K562 (cell line): ENCODE data around the gene IGF2. TPM values are rescaled to one million over a fixed set of nuclear protein-coding genes. Genes with fewer than 3 reads are reported as not detected.

Experiments used
- ATAC-seq: fragments of 200-7000 bp; cut with Tn5 transposase; 3 replicates; pipeline ENCODE4 v1.9.1; 2020; ENCODE audit warnings: moderate library complexity
- BruUV-seq: library from RNA; stranded (reverse); fragments of 400-500 nt; replicated peaks from 2 replicates; lab custom pipeline; 2021; lab: Mats Ljungman, UMichigan
- CTCF ChIA-PET: fragments of 300-600 bp; formaldehyde crosslinking; extraction: SDS; loops from one replicate; lab custom pipeline; 2021; ENCODE audit warnings: low intra/inter-chr PET ratio; lab: Yijun Ruan, JAX
- POLR2A ChIA-PET: fragments of 300-600, 350-650 bp; sonication (Branson Sonifier 250); formaldehyde crosslinking; extraction: SDS; loops from one replicate; lab custom pipeline; 2021; ENCODE audit warnings: antibody characterized with exemption, inconsistent platforms; lab: Yijun Ruan, JAX
- DNase-seq, 4 experiments: peaks; one replicate each; pipeline versions ENCODE4 v3.0.0 to v3.0.0-alpha.2; 2011 to 2018; ENCODE audit warnings: low spot score in 3 of 4, mixed read lengths in 3 of 4; ENCODE audit errors: extremely low read depth in 1 of 4
- FAIRE-seq: peaks from 2 replicates; lab custom pipeline; 2011; peaks lifted over from hg19 to GRCh38; lab: Jason Lieb, UNC
- H2AFZ ChIP-seq: 2 replicates; pipeline ENCODE4 v1.6.0; 2011; ENCODE audit warnings: low read depth, low read length, control low read depth, inconsistent platforms
- H3K27ac ChIP-seq: fragments of 200-600 bp; 3 replicates; pipeline ENCODE4 v1.8.0; 2011; ENCODE audit warnings: low read depth, mild to moderate bottlenecking, control low read depth, inconsistent platforms, low read length, moderate library complexity, mixed read lengths; ENCODE audit errors: extremely low read depth
- H3K27me3 ChIP-seq, 2 experiments: fragments of 300-600 bp in 1 of 2; 2 replicates in 1 of 2; 3 replicates in 1 of 2; pipeline versions ENCODE4 v1.6.0 to v1.8.0; 2011; ENCODE audit warnings: inconsistent platforms in 2 of 2, low read length in 2 of 2, mild to moderate bottlenecking in 1 of 2, mixed read lengths in 1 of 2, moderate library complexity in 1 of 2; ENCODE audit not compliant: control insufficient read depth in 2 of 2, insufficient read depth in 2 of 2
- H3K36me3 ChIP-seq: fragments of 300-600 bp; 3 replicates; pipeline ENCODE4 v1.8.0; 2011; ENCODE audit warnings: mild to moderate bottlenecking, low read length, inconsistent platforms; ENCODE audit not compliant: control insufficient read depth, insufficient read depth
- H3K4me1 ChIP-seq, 2 experiments: fragments of 200-600 bp in 1 of 2; replicated peaks in 1 of 2; 2 replicates in 1 of 2; 3 replicates in 1 of 2; pipeline versions ENCODE4 v1.5.1 to v1.8.0; 2011; ENCODE audit warnings: inconsistent platforms in 2 of 2, low read length in 2 of 2, mild to moderate bottlenecking in 1 of 2, mixed read lengths in 1 of 2, moderate library complexity in 1 of 2; ENCODE audit not compliant: control insufficient read depth in 2 of 2, insufficient read depth in 2 of 2
- H3K4me2 ChIP-seq: 2 replicates; pipeline ENCODE4 v1.6.1; 2011; ENCODE audit warnings: low read length, control low read depth, inconsistent platforms, mixed read lengths; ENCODE audit not compliant: insufficient read depth
- H3K4me3 ChIP-seq: fragments of 200-600 bp; sonication (generic), shearing (Covaris generic); 2 replicates; pipeline ENCODE4 v1.5.1; 2016; ENCODE audit warnings: control low read depth, inconsistent platforms
- H3K79me2 ChIP-seq: fragments of 200-600 bp; 3 replicates; pipeline ENCODE4 v1.8.0; 2011; ENCODE audit warnings: low read length, inconsistent platforms; ENCODE audit not compliant: control insufficient read depth, insufficient read depth
- H3K9ac ChIP-seq, 2 experiments: 2 replicates each; pipeline versions ENCODE4 v1.6.0 to v1.6.1; 2011; ENCODE audit warnings: low read depth in 2 of 2, low read length in 2 of 2, control low read depth in 1 of 2, inconsistent platforms in 1 of 2, mild to moderate bottlenecking in 1 of 2, mixed read lengths in 1 of 2; ENCODE audit not compliant: insufficient read depth in 1 of 2
- H3K9me1 ChIP-seq: one replicate; pipeline ENCODE4 v1.6.0; 2011; ENCODE audit warnings: inconsistent platforms, mild to moderate bottlenecking, low read length, moderate library complexity; ENCODE audit not compliant: control insufficient read depth, insufficient read depth
- H3K9me3 ChIP-seq: replicated peaks from 2 replicates; pipeline ENCODE4 v1.5.1; 2011; ENCODE audit warnings: low read depth, low read length, inconsistent platforms; ENCODE audit not compliant: control insufficient read depth, insufficient read depth
- H4K20me1 ChIP-seq: replicated peaks from 2 replicates; pipeline ENCODE4 v1.6.1; 2011; ENCODE audit warnings: low read length, inconsistent platforms, mixed read lengths; ENCODE audit not compliant: control insufficient read depth, insufficient read depth
- E2F6 ChIP-seq, 2 experiments: IDR thresholded peaks; 2 replicates each; pipeline ENCODE4 v1.6.1; 2011; ENCODE audit warnings: borderline replicate concordance in 1 of 2, control low read depth in 1 of 2, low read depth in 1 of 2, low read length in 1 of 2, mild to moderate bottlenecking in 1 of 2, mixed read lengths in 1 of 2, moderate library complexity in 1 of 2; ENCODE audit not compliant: insufficient read depth in 1 of 2, insufficient read length in 1 of 2, poor library complexity in 1 of 2, severe bottlenecking in 1 of 2; ENCODE audit errors: extremely low read depth in 1 of 2
- EHMT2 ChIP-seq: fragments of 450-650 bp; IDR thresholded peaks from 2 replicates; pipeline ENCODE4 v1.6.1; 2018; ENCODE audit warnings: antibody characterized with exemption
- HEY1 ChIP-seq: fragments of 250-450 bp; sonication (Bioruptor Pico); IDR thresholded peaks from 2 replicates; pipeline ENCODE4 v1.5.0; 2020; ENCODE audit warnings: mild to moderate bottlenecking, moderate library complexity, borderline replicate concordance
- HMGXB4 ChIP-seq: sonication (generic); formaldehyde crosslinking; IDR thresholded peaks from 2 replicates; pipeline ENCODE4 v1.8.1; 2023; ENCODE audit warnings: mild to moderate bottlenecking, missing genetic modification reagents
- HNRNPK ChIP-seq: fragments of 200-400 bp; formaldehyde crosslinking; IDR thresholded peaks from one replicate; pipeline ENCODE4 v1.6.1; 2018; ENCODE audit warnings: mild to moderate bottlenecking, low read depth, low read length; ENCODE audit not compliant: poor library complexity, severe bottlenecking
- HNRNPL ChIP-seq: fragments of 200-400 bp; formaldehyde crosslinking; IDR thresholded peaks from 2 replicates; pipeline ENCODE4 v1.6.1; 2017; ENCODE audit warnings: low read depth, mild to moderate bottlenecking, low read length
- IRF1 ChIP-seq: sonication (generic); formaldehyde crosslinking; IDR thresholded peaks from 2 replicates; pipeline ENCODE4 v1.8.0; 2022; ENCODE audit warnings: missing genetic modification reagents, mild to moderate bottlenecking, borderline replicate concordance
- KLF10 ChIP-seq: fragments of 250-450 bp; sonication (Bioruptor Pico); IDR thresholded peaks from 2 replicates; pipeline ENCODE4 v1.6.1; 2021; ENCODE audit warnings: matching md5 sums
- MAX ChIP-seq: sonication (generic); formaldehyde crosslinking; IDR thresholded peaks from 2 replicates; pipeline ENCODE4 v1.9.0; 2022; ENCODE audit warnings: mild to moderate bottlenecking, missing genetic modification reagents
- MCM3 ChIP-seq: fragments of 450-650 bp; IDR thresholded peaks from 2 replicates; pipeline ENCODE4 v1.6.1; 2016
- MITF ChIP-seq: IDR thresholded peaks from 2 replicates; pipeline ENCODE4 v1.6.1; 2014; ENCODE audit warnings: antibody characterized with exemption
- RBM25 ChIP-seq: fragments of 200-400 bp; formaldehyde crosslinking; IDR thresholded peaks from 2 replicates; pipeline ENCODE4 v1.6.1; 2018; ENCODE audit warnings: low read length, low read depth, moderate library complexity; ENCODE audit not compliant: severe bottlenecking
- RFX7 ChIP-seq: fragments of 250-450 bp; sonication (Bioruptor Pico); IDR thresholded peaks from 2 replicates; pipeline ENCODE4 v1.5.1; 2021; ENCODE audit warnings: mild to moderate bottlenecking
- TGIF2 ChIP-seq: sonication (generic); formaldehyde crosslinking; IDR thresholded peaks from 2 replicates; pipeline ENCODE4 v1.8.1; 2022; ENCODE audit warnings: mild to moderate bottlenecking, missing genetic modification reagents, moderate library complexity
- THAP7 ChIP-seq: fragments of 250-450 bp; sonication (Bioruptor Pico); IDR thresholded peaks from 2 replicates; pipeline ENCODE4 v1.5.0; 2021
- ZNF239 ChIP-seq: fragments of 250-450 bp; sonication (Bioruptor Pico); IDR thresholded peaks from 2 replicates; pipeline ENCODE4 v1.4.0; 2020; ENCODE audit warnings: mild to moderate bottlenecking
- ZNF77 ChIP-seq: fragments of 250-450 bp; sonication (Bioruptor Pico); IDR thresholded peaks from 2 replicates; pipeline ENCODE4 v1.5.0; 2020
- WGBS: fragments of 100-300 bp; shearing (Covaris generic); methylation state at CpG from one replicate; pipeline ENCODE4 v1.1.6; 2016; ENCODE audit warnings: low coverage, mixed read lengths; ENCODE audit not compliant: insufficient coverage; ENCODE audit errors: missing lambda C conversion rate; 5-methylcytosine and 5-hydroxymethylcytosine counted together
- in situ Hi-C: fragments of 300-500 bp; cut with MboI; formaldehyde crosslinking; loops from 4 replicates; pipeline ENCODE4 v1.15.0; 2018; ENCODE audit warnings: inconsistent platforms, mixed read lengths
- intact Hi-C: fragments of 100-400 bp; cut with micrococcal nuclease; formaldehyde crosslinking; loops from 2 replicates; pipeline ENCODE4 v1.14.2; 2022
- polyA plus RNA-seq, 8 experiments: library from polyadenylated mRNA; depleted of rRNA in 4 of 8; stranded (reverse) in 5 of 8; unstranded in 3 of 8; fragments of >200 nt; fragmentation: Nextera tagmentation in 2 of 8; fragmentation: Illumina TruSeq in 1 of 8; extraction: Ambion mirVana in 2 of 8; extraction: Trizol in 1 of 8; gene quantifications; 2 replicates each; pipeline versions ENCODE4 v1.2.1 to v1.2.3, GENCODE V29; 2011 to 2014; ENCODE audit warnings: inconsistent platforms in 1 of 8, missing spikeins in 1 of 8
- total RNA-seq, 7 experiments: library from RNA; depleted of rRNA in 6 of 7; stranded (reverse); fragments of >200 nt in 6 of 7; fragmentation: Illumina TruSeq in 2 of 7; extraction: Trizol in 2 of 7; gene quantifications; 2 replicates each; pipeline versions ENCODE4 v1.2.1 to v1.2.3, GENCODE V29; 2011 to 2021; ENCODE audit warnings: low replicate concordance in 1 of 7

Gene IGF2
- total and polyA plus RNA-seq, 9 of the 15 experiments (the other 6 are each of a cell fraction or from before 2014, with no cell fraction given), result 0.16 TPM; not detected in 8

GRCh38 chr11:2116680-2117079 is 22.5 kb downstream of the IGF2 start:
- no peak overlapping the region for H3K4me3 ChIP-seq
- ATAC-seq (no peak), DNase-seq (no peak), FAIRE-seq (no peak)
- ChIA-PET POLR2A (interaction anchor here (0.6 kb wide), 1 partner anchor 18 kb away, joined by 3 read pairs; no protein-coding TSS in a partner anchor), CTCF (no interaction called here)
- H3K36me3 ChIP-seq, result no peaks in the 10 kb centered on the region
- H3K9me3 ChIP-seq, result no peaks in the 10 kb centered on the region
- 0% methylated on average over 1 of the region's 1 CpG for WGBS
- peaks cover 4 to 30% of the 10 kb centered on the region in 2 experiments; a peak in 4 of 5 replicates for H3K27me3 ChIP-seq
- no peaks in the 10 kb centered on the region for H3K79me2 ChIP-seq
- H3K4me2 ChIP-seq, result no peak overlapping the region
- intact Hi-C loops, result no loop called here
- H2AFZ ChIP-seq, result no peak overlapping the region
- H3K9me1 ChIP-seq, result no peaks in the 10 kb centered on the region
- H3K4me1 ChIP-seq, result no peaks in the 10 kb centered on the region
- H3K27ac ChIP-seq, result no peak overlapping the region
- no peaks in the 10 kb centered on the region for H4K20me1 ChIP-seq
- BruUV-seq, result no TSS peak
- in situ Hi-C loops, result no loop called here
- H3K9ac ChIP-seq, result no peak overlapping the region
- TF ChIP-seq RBM25, result no peak
- TF ChIP-seq HNRNPL, result no peak
- no peak for TF ChIP-seq ZNF77 (CRISPR knock-in tag)
- no peak for TF ChIP-seq MAX (CRISPR knock-in tag)
- TF ChIP-seq IRF1 (CRISPR knock-in tag), result no peak
- TF ChIP-seq HEY1 (CRISPR knock-in tag), result no peak
- no peak for TF ChIP-seq HNRNPK
- no peak for TF ChIP-seq MCM3
- TF ChIP-seq E2F6 (IDR thresholded peaks at IDR 0.05; ENCODE audit: borderline replicate concordance in 1 of 2, extremely low read depth in 1 of 2, insufficient read depth in 1 of 2, insufficient read length in 1 of 2, low read depth in 1 of 2, low read length in 1 of 2, poor library complexity in 1 of 2, severe bottlenecking in 1 of 2), result no peak
- no peak for TF ChIP-seq HMGXB4
- TF ChIP-seq MITF, result no peak
- TF ChIP-seq ZNF239 (CRISPR knock-in tag), result no peak
- no peak for TF ChIP-seq TGIF2
- no peak for TF ChIP-seq THAP7 (CRISPR knock-in tag)
- peak; percentile 35; the same call in 1 of the 2 replicates for TF ChIP-seq EHMT2
- no peak for TF ChIP-seq RFX7 (CRISPR knock-in tag)
- TF ChIP-seq KLF10 (CRISPR knock-in tag), result no peak
